ENCODE data around the gene RGS18.

The RGS18 gene

GRCh38 chr1:192171123-192171522 is 12.9 kb downstream of the RGS18 start:
- no peaks in the 10 kb centered on the region for H3K27me3 ChIP-seq (ENCODE audit: insufficient read depth, poor library complexity, severe bottlenecking)
- TF ChIP-seq GABPA (IDR thresholded peaks at IDR 0.05; ENCODE audit: low read depth) (no peak), CTCF (IDR thresholded peaks at IDR 0.05; ENCODE audit: insufficient read depth, low read length) (no peak), SPI1 (IDR thresholded peaks at IDR 0.05; ENCODE audit: borderline replicate concordance, low read depth) (no peak), REST (IDR thresholded peaks at IDR 0.05; ENCODE audit: insufficient replicate concordance, low read depth) (no peak), POLR2AphosphoS5 (IDR thresholded peaks at IDR 0.05; ENCODE audit: low read depth) (no peak)
- no peak for DNase-seq (ENCODE audit: low read depth in 1 of 2, low spot score in 1 of 2)

GRCh38 chr1:192175971-192176370 is 17.7 kb downstream of the RGS18 start:
- no peak for DNase-seq (ENCODE audit: low read depth in 1 of 2, low spot score in 1 of 2)
- Histone ChIP-seq H3K27ac (replicated peaks) (no peak overlapping the region), H3K4me3 (replicated peaks; ENCODE audit: insufficient read depth, low read length) (no peak overlapping the region), H3K27me3 (ENCODE audit: insufficient read depth, poor library complexity, severe bottlenecking) (no peaks in the 10 kb centered on the region)
- TF ChIP-seq CTCF (IDR thresholded peaks at IDR 0.05; ENCODE audit: insufficient read depth, low read length) (no peak), REST (IDR thresholded peaks at IDR 0.05; ENCODE audit: insufficient replicate concordance, low read depth) (no peak), GABPA (IDR thresholded peaks at IDR 0.05; ENCODE audit: low read depth) (no peak), SPI1 (IDR thresholded peaks at IDR 0.05; ENCODE audit: borderline replicate concordance, low read depth) (no peak)

More at GRCh38 chr1:192171123-192171522, 12.9 kb downstream of the RGS18 start:
- H3K4me3 ChIP-seq (replicated peaks; ENCODE audit: insufficient read depth, low read length) = no peak overlapping the region
- H3K27ac ChIP-seq (replicated peaks) = peak overlapping the region; percentile 47

- no peak overlapping the region for H3K27ac ChIP-seq (replicated peaks)
- TF ChIP-seq REST (IDR thresholded peaks at IDR 0.05; ENCODE audit: insufficient replicate concordance, low read depth) (no peak), POLR2AphosphoS5 (IDR thresholded peaks at IDR 0.05; ENCODE audit: low read depth) (no peak), GABPA (IDR thresholded peaks at IDR 0.05; ENCODE audit: low read depth) (no peak), CTCF (IDR thresholded peaks at IDR 0.05; ENCODE audit: insufficient read depth, low read length) (no peak), SPI1 (IDR thresholded peaks at IDR 0.05; ENCODE audit: borderline replicate concordance, low read depth) (no peak)
- no peak for DNase-seq (ENCODE audit: low read depth in 1 of 2, low spot score in 1 of 2)
Observed at GRCh38 chr1:192183788-192184187, 25.5 kb downstream of the RGS18 start.

More at GRCh38 chr1:192183788-192184187, 25.5 kb downstream of the RGS18 start:
- H3K4me3 ChIP-seq (replicated peaks; ENCODE audit: insufficient read depth, low read length) = no peak overlapping the region
- no peaks in the 10 kb centered on the region for H3K27me3 ChIP-seq (ENCODE audit: insufficient read depth, poor library complexity, severe bottlenecking)

Measured in HL-60 (cell line).